Measurements from ENCODE around the gene SNX32. TPM values are rescaled to one million over a fixed set of nuclear protein-coding genes. Genes with fewer than 3 reads are reported as not detected.

SNX32 gene
- total and polyA plus RNA-seq, 9 of the 15 experiments (the other 6 are each of a cell fraction or from before 2014, with no cell fraction given) = 0.03 TPM; not detected in 7

DNA sequence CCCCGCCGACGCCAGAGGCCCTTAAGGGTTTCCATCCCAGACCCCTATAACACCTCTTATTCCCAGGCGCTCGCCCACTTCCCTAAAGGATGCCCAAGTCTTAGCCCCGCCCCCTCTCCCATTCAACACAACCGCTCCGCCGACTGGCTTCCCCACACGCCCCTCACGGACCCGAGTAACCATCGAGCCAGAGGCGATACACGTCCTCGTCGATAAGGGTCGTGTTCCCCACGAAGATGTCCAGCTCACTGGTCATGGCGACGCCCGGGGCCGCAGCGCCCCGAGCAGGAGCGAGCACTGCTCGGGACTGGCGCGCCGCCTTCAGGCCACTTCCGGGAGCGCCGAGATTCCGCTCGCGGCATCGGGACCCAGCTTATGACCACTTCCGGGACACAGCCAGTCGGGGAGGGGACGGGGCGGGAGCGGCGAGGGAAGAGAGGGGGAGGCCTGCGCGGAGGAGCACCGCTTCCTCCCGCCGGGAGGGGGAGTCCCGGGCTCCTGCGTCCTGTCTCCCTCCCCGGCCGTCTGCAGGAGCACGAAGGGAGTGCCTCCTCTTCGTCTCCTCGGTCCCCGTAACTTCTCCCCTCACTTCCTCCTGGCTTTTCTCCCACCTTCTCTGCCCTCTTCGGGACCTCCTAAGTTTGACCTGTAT lies 54.5 kb downstream of the SNX32 start, which contains the start of gene FIBP (continued):
- TF ChIP-seq ZBTB1 (CRISPR knock-in tag; IDR thresholded peaks at IDR 0.05; ENCODE audit: borderline replicate concordance, low read depth) (peak; percentile 38; the same call in 1 of the 2 replicates), MCM5 (IDR thresholded peaks at IDR 0.05; ENCODE audit: low read depth) (no peak), PTRF (tag; IDR thresholded peaks at IDR 0.05) (no peak), GABPB1 (CRISPR knock-in tag; IDR thresholded peaks at IDR 0.05) (peak; percentile 98), ZNF384 (IDR thresholded peaks at IDR 0.05; ENCODE audit: low read depth, low read length) (peak; percentile 27), CREB1 (IDR thresholded peaks at IDR 0.05) (peak; percentile 91), CREB1 (CRISPR knock-in tag; IDR thresholded peaks at IDR 0.05) (peak; percentile 94), ZFPM2 (CRISPR knock-in tag; IDR thresholded peaks at IDR 0.05) (no peak), L3MBTL2 (IDR thresholded peaks at IDR 0.05) (peak; percentile 81), SRSF1 (IDR thresholded peaks at IDR 0.05; ENCODE audit: low read depth, low read length) (no peak), TGIF2 (CRISPR knock-in tag; IDR thresholded peaks at IDR 0.05) (peak; percentile 22; the same call in 1 of the 2 replicates), NFE2 (IDR thresholded peaks at IDR 0.05; ENCODE audit: low read depth) (no peak), TCF7L2 (IDR thresholded peaks at IDR 0.05; ENCODE audit: low read depth, low read length) (no peak), STAT5B (CRISPR knock-in tag; IDR thresholded peaks at IDR 0.05) (no peak), RBM14 (IDR thresholded peaks at IDR 0.05; ENCODE audit: borderline replicate concordance, insufficient read depth, low read depth, low read length) (no peak), RFX1 (IDR thresholded peaks at IDR 0.05) (no peak)
- TF ChIP-seq, protein P1, sequence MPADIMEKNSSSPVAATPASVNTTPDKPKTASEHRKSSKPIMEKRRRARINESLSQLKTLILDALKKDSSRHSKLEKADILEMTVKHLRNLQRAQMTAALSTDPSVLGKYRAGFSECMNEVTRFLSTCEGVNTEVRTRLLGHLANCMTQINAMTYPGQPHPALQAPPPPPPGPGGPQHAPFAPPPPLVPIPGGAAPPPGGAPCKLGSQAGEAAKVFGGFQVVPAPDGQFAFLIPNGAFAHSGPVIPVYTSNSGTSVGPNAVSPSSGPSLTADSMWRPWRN (IDR thresholded peaks at IDR 0.05; ENCODE audit: low read depth) = no peak
- TF ChIP-seq, protein P2, sequence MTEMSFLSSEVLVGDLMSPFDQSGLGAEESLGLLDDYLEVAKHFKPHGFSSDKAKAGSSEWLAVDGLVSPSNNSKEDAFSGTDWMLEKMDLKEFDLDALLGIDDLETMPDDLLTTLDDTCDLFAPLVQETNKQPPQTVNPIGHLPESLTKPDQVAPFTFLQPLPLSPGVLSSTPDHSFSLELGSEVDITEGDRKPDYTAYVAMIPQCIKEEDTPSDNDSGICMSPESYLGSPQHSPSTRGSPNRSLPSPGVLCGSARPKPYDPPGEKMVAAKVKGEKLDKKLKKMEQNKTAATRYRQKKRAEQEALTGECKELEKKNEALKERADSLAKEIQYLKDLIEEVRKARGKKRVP (CRISPR knock-in tag; IDR thresholded peaks at IDR 0.05) = 0 out of 2 replicates have a peak, but pooled peaks have one; percentile 15
